LHCN-M2 (cell line): ENCODE results near the gene KIF26A. TPM values are rescaled to one million over a fixed set of nuclear protein-coding genes. Genes with fewer than 3 reads are reported as not detected.

Source experiments
- DNase-seq: peaks from one replicate; pipeline ENCODE4 v3.0.0-alpha.2; 2012; ENCODE audit warnings: low read depth
- total RNA-seq: library from RNA; depleted of rRNA; stranded (reverse); fragments of >200 nt; gene quantifications from 2 replicates; pipeline ENCODE4 v1.2.3, GENCODE V29; 2014

KIF26A gene
- total RNA-seq, 1 experiment from 2014 or later: not detected

GRCh38 chr14:104130974-104131651, 7.3 kb upstream of the KIF26A start:
- DNase-seq: peak; percentile 22

- no peak for DNase-seq
Measured at GRCh38 chr14:104131968-104132732, 6.2 kb upstream of the KIF26A start.

DNA sequence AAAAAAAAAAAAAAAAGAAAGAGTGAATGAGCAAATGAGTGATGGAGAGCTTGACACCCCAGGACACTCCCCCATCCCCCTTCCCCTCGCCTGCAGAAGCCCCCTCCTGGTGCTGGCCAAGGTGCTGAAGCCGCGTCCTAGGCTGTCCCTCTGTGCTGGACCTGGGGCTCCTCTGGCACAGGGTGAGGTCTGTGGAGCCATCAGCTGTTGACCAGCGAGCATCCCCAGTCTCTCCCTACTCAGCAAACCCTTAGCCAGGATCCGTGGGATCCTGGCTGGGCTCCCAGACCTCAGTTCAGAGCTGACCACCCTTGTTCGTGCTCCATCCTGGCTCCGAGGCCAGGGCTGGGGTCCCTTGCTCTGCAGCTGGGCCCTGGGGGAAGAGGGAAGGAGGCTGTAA, 5.4 kb upstream of the KIF26A start:
- DNase-seq: no peak

DNA sequence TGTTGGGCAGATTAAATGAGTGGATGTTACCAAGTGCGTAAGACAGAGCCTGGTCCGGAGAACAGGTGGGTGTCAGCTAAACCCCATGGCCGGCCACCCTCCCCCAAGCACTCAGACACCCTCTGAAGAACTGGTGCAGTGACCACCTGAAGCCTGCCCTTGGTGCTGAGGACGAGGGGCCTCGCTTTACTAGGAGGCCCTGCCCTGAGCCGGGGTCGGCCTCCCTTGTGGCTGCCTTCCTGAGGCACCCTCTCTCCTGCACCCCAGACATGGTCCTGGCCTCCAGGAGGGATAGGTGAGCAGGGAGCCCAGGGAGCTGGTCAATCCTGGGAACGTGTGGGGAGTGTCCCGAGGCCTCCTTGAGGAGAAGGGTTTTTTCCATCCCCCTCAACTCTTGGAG, 4.9 kb upstream of the KIF26A start:
- DNase-seq: no peak

GRCh38 chr14:104134061-104134965, 4.1 kb upstream of the KIF26A start:
- DNase-seq: no peak

GRCh38 chr14:104135121-104135903, 3.1 kb upstream of the KIF26A start:
- peak; percentile 20 for DNase-seq

- no peak for DNase-seq
Measured at GRCh38 chr14:104135904-104136471, 2.4 kb upstream of the KIF26A start.

DNA sequence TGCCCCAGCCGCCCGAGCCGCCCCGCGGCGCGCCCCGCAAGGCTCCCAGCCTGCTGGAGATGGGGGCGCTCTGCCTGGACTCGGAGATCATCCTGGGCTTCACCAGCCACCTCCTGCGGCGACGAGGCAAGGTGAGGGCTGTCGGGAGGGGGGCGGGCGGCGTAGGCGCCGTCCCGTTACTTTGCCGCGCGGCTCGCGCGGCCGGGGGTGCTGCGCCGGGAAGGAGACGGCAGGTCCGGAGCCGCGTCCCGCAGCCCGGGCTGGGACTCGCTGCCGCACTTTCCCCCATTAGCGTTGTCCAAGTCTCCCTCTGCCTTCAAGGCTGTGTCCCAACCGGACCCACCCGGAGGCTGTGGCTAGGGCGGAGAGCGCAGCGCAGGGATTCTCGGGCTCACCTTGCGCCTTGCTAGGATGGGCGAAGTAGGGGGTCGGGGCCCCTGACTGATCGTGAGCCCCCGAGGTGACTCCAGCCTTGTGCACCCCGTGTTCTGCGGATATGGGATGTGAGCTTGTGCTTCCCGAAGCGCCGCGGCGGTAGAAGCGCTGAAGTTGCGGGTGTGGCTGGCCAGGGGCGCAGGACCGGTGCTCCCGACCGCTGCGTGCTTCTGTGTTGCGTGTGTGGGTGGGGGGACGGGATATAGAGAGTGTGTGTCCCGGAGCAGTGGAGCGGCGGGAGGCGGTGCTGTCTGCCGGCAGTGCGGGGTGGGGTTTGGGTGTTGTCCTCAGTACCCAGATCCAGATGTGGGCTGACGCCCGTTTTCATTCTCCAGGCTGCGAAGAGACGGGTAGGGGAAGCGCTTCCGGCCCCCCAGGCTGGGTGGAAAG, 1.7 kb upstream of the KIF26A start:
- no peak for DNase-seq

DNA sequence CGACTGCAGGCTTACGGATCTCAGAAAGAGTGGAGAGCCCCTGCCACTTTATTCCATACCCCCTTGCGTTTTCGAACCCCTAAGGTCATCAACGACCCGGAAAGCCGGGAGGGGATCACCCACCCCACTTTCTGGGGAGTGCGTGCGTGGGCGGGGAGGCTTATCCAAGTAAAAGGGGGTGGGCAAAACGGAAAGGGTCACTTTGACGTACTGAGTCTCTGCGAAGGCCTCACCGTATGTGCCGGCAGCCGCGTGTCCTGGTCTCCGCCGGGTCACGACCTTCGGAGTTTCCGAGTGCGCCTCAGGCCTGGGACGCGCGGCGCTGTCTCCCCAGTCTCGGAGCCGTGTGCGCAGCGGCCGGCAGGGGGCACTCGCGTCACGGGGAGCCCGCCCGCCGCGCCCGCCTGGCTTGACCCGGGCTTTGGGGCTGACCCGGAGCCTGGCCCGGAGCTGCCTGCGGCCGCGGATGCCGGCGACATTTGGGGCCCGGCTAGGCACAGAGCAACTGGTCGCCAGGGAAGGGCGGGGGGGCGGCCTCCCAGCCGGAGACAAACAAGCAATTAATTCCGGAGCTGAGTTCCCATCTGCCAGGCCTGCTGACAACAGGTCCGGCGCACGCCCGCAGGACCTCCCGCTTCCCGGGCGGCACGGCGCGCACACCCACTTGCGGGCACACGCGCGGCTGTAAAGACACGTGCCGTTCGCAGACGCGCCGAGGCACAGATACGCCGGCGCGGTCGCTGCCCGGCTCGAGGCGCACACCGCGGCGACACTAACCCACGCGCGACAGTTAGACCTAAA, 890 bp upstream of the KIF26A start:
- peak; percentile 26 for DNase-seq

DNA sequence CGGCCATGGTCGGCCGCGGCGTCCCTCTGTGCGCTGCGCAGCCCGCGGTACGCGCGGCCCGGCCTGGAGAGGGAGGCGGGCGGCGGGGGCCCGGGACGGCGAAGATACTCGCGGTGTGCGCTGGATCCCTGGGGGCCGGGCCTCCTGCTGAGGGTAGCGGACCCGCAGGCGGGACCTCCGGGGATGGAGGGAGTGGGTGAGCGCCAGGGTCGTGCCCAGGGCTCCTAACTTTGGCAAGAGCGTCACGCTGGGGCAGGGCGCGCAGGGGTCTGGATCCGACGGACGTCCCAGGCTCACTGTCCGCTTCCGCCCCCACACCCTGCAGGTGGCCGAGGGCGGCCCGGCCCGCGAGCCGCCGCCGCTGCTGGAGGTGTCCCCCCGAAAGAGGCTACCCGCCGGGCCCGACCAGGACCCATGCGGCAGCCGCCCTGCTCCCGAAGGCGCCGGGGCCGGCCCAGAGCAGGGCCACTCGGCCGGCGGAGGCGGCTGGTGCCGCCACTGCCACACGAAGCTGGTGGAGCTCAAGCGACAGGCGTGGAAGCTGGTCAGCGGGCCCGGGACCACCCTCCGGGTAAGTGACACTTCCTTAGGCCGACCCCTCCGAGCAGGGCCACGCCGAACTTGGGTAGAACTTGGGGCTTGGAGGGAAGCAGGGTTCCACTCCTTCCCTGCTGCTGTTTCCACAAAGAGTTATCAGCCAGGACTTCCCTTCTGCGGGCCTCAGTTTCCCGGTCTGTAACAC, 502 bp downstream of the KIF26A start:
- DNase-seq: no peak

DNA sequence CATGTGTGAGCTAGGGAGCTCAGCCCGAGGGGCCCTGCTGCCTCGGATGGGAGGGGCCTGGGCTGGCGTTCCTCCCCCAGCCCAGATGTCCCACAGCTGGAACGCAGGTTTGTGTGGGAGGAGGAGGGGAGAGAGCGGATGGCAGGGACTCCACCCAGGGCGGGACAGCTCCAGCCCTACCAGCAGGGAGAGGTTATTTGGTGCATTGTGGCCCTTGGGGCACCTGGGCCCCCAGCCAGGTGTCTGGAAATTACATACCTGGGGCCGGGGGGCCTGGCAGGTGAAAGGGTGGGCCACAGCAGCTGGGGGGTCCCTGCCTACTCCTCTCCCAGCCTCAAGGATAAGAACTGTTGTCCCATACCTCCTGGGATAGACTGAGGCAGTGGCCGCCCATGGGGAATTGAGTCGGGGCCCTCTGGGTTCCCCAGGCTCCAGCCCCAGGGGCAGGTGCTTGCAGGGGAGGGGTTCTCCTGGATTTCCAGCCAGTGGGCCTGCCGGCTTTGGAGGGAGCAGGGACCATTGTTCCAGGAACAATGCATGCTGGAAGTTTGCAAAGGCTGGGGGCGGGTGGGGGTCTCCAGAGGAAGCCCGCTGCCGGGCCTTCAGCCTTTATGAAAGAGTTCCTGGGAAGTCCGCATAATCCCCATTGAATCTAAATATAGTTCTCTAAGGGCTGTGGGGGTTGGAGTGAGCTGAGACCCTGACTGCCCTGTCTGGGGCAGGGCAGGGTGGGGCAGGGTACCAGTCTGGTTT, 1.2 kb downstream of the KIF26A start:
- no peak for DNase-seq

- DNase-seq: no peak
Measured at GRCh38 chr14:104140213-104140462, 1.8 kb downstream of the KIF26A start.

GRCh38 chr14:104140463-104141331, 2.3 kb downstream of the KIF26A start:
- DNase-seq: no peak

- no peak for DNase-seq
Measured at GRCh38 chr14:104141621-104142091, 3.3 kb downstream of the KIF26A start.

- DNase-seq: no peak
Measured at GRCh38 chr14:104142136-104142945, 4.0 kb downstream of the KIF26A start.

DNA sequence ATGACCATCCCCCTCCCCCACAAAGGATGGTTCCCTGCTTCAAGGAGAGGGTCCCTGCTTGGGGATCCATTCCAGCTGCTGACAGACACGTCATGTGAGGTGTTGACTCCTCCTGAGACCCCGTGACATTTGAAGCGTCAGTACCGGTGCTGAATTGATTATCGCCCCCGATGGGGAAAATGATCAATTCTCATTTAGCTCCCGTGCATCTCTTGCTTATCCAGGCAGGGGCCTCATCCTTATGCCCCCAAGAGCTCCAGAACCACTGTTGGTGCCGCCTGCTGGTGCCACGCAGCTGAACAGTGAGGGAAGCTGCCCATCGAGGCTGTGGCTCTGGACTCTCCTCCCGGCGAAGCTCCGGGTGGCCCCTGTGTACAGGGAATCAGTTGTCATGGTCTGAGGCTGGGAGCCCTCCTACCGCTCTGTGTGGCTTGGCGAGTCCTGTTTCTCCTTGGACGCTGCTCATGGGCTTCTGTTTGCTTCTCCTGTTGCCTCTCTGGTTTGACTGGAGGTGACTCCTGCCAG, 4.6 kb downstream of the KIF26A start:
- no peak for DNase-seq
